Central memory CD4-positive, alpha-beta T cell (primary cell): ENCODE measurements around the gene ZNF397.

Experiments used
- DNase-seq: peaks from one replicate; pipeline ENCODE4 v3.0.0; 2022

The ZNF397 gene

GRCh38 chr18:35306588-35307250, 65.9 kb downstream of the ZNF397 start:
- no peak for DNase-seq
